Measurements from ENCODE around the gene ZNF467.

GRCh38 chr7:149795126-149795525, 21.7 kb upstream of the ZNF467 start:
- TF ChIP-seq CTCF (IDR thresholded peaks at IDR 0.05) (no peak), EZH2 (IDR thresholded peaks at IDR 0.05; ENCODE audit: borderline replicate concordance, insufficient read depth, low read depth, low read length, poor library complexity, severe bottlenecking) (no peak)

All from B cell (primary cell).